Loucy (cell line): ENCODE results near the gene MICAL3.

Experiments
- H2AFZ ChIP-seq: fragments of 200-600 bp; sonication (generic); 2 replicates; pipeline ENCODE4 v1.6.0; 2016; ENCODE audit warnings: antibody characterized with exemption, mild to moderate bottlenecking, low read length, moderate library complexity
- H3F3A ChIP-seq: fragments of 200-600 bp; 2 replicates; pipeline ENCODE4 v1.6.0; 2016; ENCODE audit warnings: antibody characterized with exemption, low read depth, mild to moderate bottlenecking
- H3K27me3 ChIP-seq: fragments of 200-600 bp; sonication (generic); 2 replicates; pipeline ENCODE4 v1.6.1; 2014; ENCODE audit warnings: low read length, mild to moderate bottlenecking; ENCODE audit not compliant: insufficient read depth, poor library complexity, severe bottlenecking
- H3K36me3 ChIP-seq: fragments of 200-600 bp; sonication (generic); 2 replicates; pipeline ENCODE4 v1.6.1; 2016; ENCODE audit warnings: low read length; ENCODE audit not compliant: insufficient read depth
- H3K4me1 ChIP-seq: fragments of 200-600 bp; sonication (generic); 2 replicates; pipeline ENCODE4 v1.5.1; 2014; ENCODE audit warnings: low read length, mild to moderate bottlenecking; ENCODE audit not compliant: insufficient read depth, poor library complexity, severe bottlenecking
- H3K4me2 ChIP-seq: fragments of 200-600 bp; sonication (generic); 2 replicates; pipeline ENCODE4 v1.6.0; 2014; ENCODE audit warnings: antibody characterized with exemption, low read length, low read depth, mild to moderate bottlenecking; ENCODE audit not compliant: poor library complexity, severe bottlenecking
- H3K4me3 ChIP-seq: fragments of 200-600 bp; sonication (generic); 2 replicates; pipeline ENCODE4 v1.5.1; 2014; ENCODE audit warnings: low read length, mild to moderate bottlenecking, mixed read lengths; ENCODE audit not compliant: poor library complexity, severe bottlenecking
- H3K79me2 ChIP-seq: fragments of 200-600 bp; sonication (generic); 2 replicates; pipeline ENCODE4 v1.6.1; 2014; ENCODE audit warnings: low read length; ENCODE audit not compliant: insufficient read depth
- H3K9ac ChIP-seq: fragments of 200-600 bp; sonication (generic); 2 replicates; pipeline ENCODE4 v1.6.0; 2014; ENCODE audit warnings: mild to moderate bottlenecking, low read depth, low read length, moderate library complexity; ENCODE audit not compliant: poor library complexity, severe bottlenecking
- H3K9me2 ChIP-seq: fragments of 200-600 bp; sonication (generic); replicated peaks from 2 replicates; pipeline ENCODE4 v1.6.1; 2016; ENCODE audit warnings: low read depth, low read length, mixed read lengths
- H3K9me3 ChIP-seq: fragments of 200-600 bp; sonication (generic); 2 replicates; pipeline ENCODE4 v1.6.1; 2014; ENCODE audit warnings: mild to moderate bottlenecking, antibody characterized with exemption, low read length, low read depth; ENCODE audit not compliant: insufficient read depth
- H4K20me1 ChIP-seq: fragments of 200-600 bp; sonication (generic); 2 replicates; pipeline ENCODE4 v1.6.0; 2014; ENCODE audit warnings: antibody characterized with exemption, low read length, mild to moderate bottlenecking; ENCODE audit not compliant: insufficient read depth, poor library complexity, severe bottlenecking
- CTCF ChIP-seq: fragments of 200-600 bp; sonication (generic); conservative IDR thresholded peaks from 2 replicates; pipeline ENCODE4 v1.5.1; 2014; ENCODE audit warnings: mild to moderate bottlenecking, antibody characterized with exemption, low read length
- EZH2phosphoT487 ChIP-seq: fragments of 200-600 bp; IDR thresholded peaks from 2 replicates; pipeline ENCODE4 v1.6.1; 2018; ENCODE audit warnings: antibody characterized with exemption, mild to moderate bottlenecking, moderate library complexity, borderline replicate concordance

Gene MICAL3

GRCh38 chr22:17862646-17863181 lies 161.6 kb downstream of the MICAL3 start:
- Histone ChIP-seq H3K4me1 (peaks cover 16% of the 10 kb centered on the region), H4K20me1 (no peaks in the 10 kb centered on the region), H3K4me3 (no peak overlapping the region), H3K79me2 (no peaks in the 10 kb centered on the region), H3K27me3 (no peaks in the 10 kb centered on the region), H3K4me2 (no peak overlapping the region), H3K9me2 (no peaks in the 10 kb centered on the region), H3K9me3 (no peaks in the 10 kb centered on the region), H3K36me3 (peaks cover 28% of the 10 kb centered on the region; the same call in 1 of the 2 replicates), H2AFZ (no peak overlapping the region), H3K9ac (no peak overlapping the region), H3F3A (peaks cover 10% of the 10 kb centered on the region; the same call in 1 of the 2 replicates)
- TF ChIP-seq CTCF (no peak), EZH2phosphoT487 (no peak)

GRCh38 chr22:17861909-17862308 lies 162.5 kb downstream of the MICAL3 start:
- Histone ChIP-seq H3K4me1 (peaks cover 8% of the 10 kb centered on the region), H3K9me3 (no peaks in the 10 kb centered on the region), H2AFZ (no peak overlapping the region), H3K36me3 (peaks cover 28% of the 10 kb centered on the region; the same call in 1 of the 2 replicates), H3K27me3 (no peaks in the 10 kb centered on the region), H3K4me3 (no peak overlapping the region), H3K4me2 (no peak overlapping the region), H3K9me2 (no peaks in the 10 kb centered on the region), H4K20me1 (no peaks in the 10 kb centered on the region), H3F3A (peaks cover 4% of the 10 kb centered on the region; the same call in 1 of the 2 replicates), H3K9ac (no peak overlapping the region), H3K79me2 (no peaks in the 10 kb centered on the region)
- TF ChIP-seq EZH2phosphoT487, result no peak
- no peak for TF ChIP-seq CTCF

- no peak for TF ChIP-seq EZH2phosphoT487
- TF ChIP-seq CTCF, result no peak
These were observed 164.0 kb downstream of the MICAL3 start for GRCh38 chr22:17860220-17860965.

More at GRCh38 chr22:17860220-17860965, 164.0 kb downstream of the MICAL3 start:
- Histone ChIP-seq H3K36me3 (peaks cover 18% of the 10 kb centered on the region; the same call in 1 of the 2 replicates), H3K9me3 (no peaks in the 10 kb centered on the region), H3K79me2 (no peaks in the 10 kb centered on the region), H3F3A (no peaks in the 10 kb centered on the region), H3K9ac (no peak overlapping the region), H2AFZ (no peak overlapping the region), H3K27me3 (no peaks in the 10 kb centered on the region), H3K4me3 (no peak overlapping the region), H3K4me2 (no peak overlapping the region), H4K20me1 (no peaks in the 10 kb centered on the region), H3K4me1 (peaks cover 8% of the 10 kb centered on the region), H3K9me2 (no peaks in the 10 kb centered on the region)
